ENCODE measurements around the gene PSMG1. TPM values are rescaled to one million over a fixed set of nuclear protein-coding genes. Genes with fewer than 3 reads are reported as not detected.

The PSMG1 gene
- total RNA-seq, 1 donor from 2014 or later, result 19.1 TPM

GRCh38 chr21:39187141-39187540 lies 3.9 kb upstream of the PSMG1 start:
- Histone ChIP-seq H3K27me3 (ENCODE audit: low read depth) (no peaks in the 10 kb centered on the region), H3K27ac (no peak overlapping the region), H3K36me3 (no peaks in the 10 kb centered on the region), H3K9me3 (no peaks in the 10 kb centered on the region), H3K4me3 (no peak overlapping the region), H3K4me1 (peaks cover 15% of the 10 kb centered on the region)
- DNase-seq (no peak), ATAC-seq (no peak)
- no peak for TF ChIP-seq CTCF (IDR thresholded peaks at IDR 0.05)
- intact Hi-C loops (cut with DNase I), result no loop called here

GRCh38 chr21:39186676-39187075 lies 3.4 kb upstream of the PSMG1 start:
- Histone ChIP-seq H3K27me3 (ENCODE audit: low read depth) (no peaks in the 10 kb centered on the region), H3K4me3 (no peak overlapping the region), H3K4me1 (peaks cover 20% of the 10 kb centered on the region), H3K27ac (no peak overlapping the region), H3K9me3 (no peaks in the 10 kb centered on the region), H3K36me3 (no peaks in the 10 kb centered on the region)
- intact Hi-C loops (cut with DNase I), result no loop called here
- no peak for TF ChIP-seq CTCF (IDR thresholded peaks at IDR 0.05)
- no peak for ATAC-seq
- no peak for DNase-seq

GRCh38 chr21:39185157-39185556 lies 1.9 kb upstream of the PSMG1 start:
- no peaks in the 10 kb centered on the region for H3K9me3 ChIP-seq
- H3K4me1 ChIP-seq, result peaks cover 25% of the 10 kb centered on the region
- H3K36me3 ChIP-seq, result no peaks in the 10 kb centered on the region
- intact Hi-C loops (cut with DNase I), result no loop called here
- no peak for TF ChIP-seq CTCF (IDR thresholded peaks at IDR 0.05)
- H3K4me3 ChIP-seq, result no peak overlapping the region
- DNase-seq (no peak), ATAC-seq (no peak)
- H3K27me3 ChIP-seq (ENCODE audit: low read depth), result no peaks in the 10 kb centered on the region
- no peak overlapping the region for H3K27ac ChIP-seq

DNA sequence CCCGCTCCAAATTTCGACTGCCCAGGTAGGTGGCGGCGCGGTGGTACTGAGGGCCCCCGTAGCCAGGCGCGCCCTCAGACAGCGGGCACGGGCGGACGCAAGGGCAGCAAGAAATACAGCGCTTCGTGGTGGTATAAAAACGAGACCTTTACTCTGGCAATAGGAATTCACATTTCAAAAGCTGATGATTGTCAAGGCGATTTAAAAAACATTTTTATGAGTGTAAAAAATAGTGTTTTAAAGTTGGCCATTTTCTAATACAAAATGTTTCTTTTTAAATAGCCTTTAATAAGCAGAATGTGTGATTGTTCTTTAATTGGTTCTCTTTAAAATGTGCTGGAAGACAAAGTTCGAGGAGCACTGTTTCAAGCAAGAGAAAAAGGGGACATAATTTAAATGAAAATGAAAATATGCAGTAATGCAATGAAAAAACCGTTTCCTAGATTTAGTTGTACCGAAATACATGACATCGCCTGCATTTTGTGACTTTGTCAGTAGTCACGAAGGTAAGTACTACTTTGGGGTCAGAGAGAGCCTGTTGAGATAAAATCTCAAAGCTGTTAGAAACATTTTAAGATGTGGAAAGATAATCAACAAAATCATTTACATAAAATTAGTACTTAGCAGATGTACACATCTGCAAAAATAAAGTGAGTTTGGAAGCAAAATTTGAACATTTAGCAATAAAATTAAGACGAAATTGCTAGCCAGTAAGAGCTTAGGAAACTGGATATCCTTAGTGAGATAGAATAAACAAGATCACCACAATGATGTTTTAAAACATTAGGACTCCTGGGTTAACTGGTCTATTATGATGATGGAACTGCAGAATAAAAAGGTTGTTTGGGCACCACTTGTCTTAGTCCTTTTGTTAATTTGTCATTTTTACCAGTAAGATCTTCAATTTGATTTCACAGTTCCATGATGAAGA lies 1.1 kb upstream of the PSMG1 start:
- no peak for TF ChIP-seq CTCF (IDR thresholded peaks at IDR 0.05)
- Histone ChIP-seq H3K4me3 (peak overlapping the region; percentile 85), H3K27me3 (ENCODE audit: low read depth) (no peaks in the 10 kb centered on the region), H3K36me3 (peaks cover 4% of the 10 kb centered on the region), H3K4me1 (peaks cover 25% of the 10 kb centered on the region), H3K27ac (peak overlapping the region; percentile 89), H3K9me3 (no peaks in the 10 kb centered on the region)
- DNase-seq, result no peak
- no peak for ATAC-seq
- intact Hi-C loops (cut with DNase I), result no loop called here

DNA sequence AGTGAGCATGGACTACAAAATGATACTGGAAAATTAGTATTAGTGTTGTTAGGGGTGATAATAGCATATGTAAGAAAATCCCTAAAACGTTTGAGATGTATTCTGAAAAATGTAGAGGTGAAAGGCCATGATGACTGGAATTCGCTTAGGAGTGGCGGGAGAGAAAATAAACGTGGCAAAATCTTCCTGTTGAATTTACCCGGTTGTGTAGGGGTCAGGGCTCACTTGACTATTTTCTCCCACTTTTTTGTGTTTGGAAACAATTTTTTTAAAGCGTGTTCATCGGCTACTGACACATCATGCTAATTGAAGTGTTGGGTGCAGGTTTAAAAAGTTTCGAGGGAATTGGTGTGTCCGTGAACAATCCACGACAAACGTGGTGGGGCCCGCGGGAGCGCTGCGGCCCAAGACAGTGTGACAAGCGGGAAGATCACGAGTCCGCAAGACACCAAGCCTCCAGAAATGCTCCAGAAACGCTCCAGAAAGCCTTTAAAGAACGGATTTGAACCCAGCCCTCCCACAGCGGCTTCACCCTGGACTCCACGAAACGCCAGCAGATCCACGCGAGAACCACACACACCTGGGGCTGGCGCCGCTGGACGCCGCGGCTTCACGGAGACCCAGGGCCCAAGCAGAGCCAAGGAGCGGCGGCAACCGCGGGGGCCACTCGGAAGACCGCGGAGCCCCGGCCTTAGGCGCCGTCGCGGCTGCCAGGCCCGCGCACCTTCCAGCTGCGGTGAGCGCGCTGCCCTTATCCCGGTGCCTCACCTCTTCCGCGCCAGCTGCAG lies 573 bp downstream of the PSMG1 start:
- ATAC-seq, result peak; percentile 5 to 71
- H3K4me1 ChIP-seq, result peaks cover 25% of the 10 kb centered on the region

More for the DNA sequence above, 573 bp downstream of the PSMG1 start:
- Histone ChIP-seq H3K36me3 (peaks cover 4% of the 10 kb centered on the region), H3K27ac (peak overlapping the region; percentile 89), H3K9me3 (no peaks in the 10 kb centered on the region), H3K27me3 (ENCODE audit: low read depth) (no peaks in the 10 kb centered on the region), H3K4me3 (peak overlapping the region; percentile 85)
- TF ChIP-seq CTCF (IDR thresholded peaks at IDR 0.05), result no peak
- intact Hi-C loops (cut with DNase I), result no loop called here
- DNase-seq, result no peak

All from lower lobe of right lung (tissue), 2 donors.